ENCODE results near the gene SPEN. TPM values are rescaled to one million over a fixed set of nuclear protein-coding genes. Genes with fewer than 3 reads are reported as not detected.

Gene SPEN
- total and polyA plus RNA-seq, 9 of the 15 experiments (the other 6 are each of a cell fraction or from before 2014, with no cell fraction given): 5.7 to 87.5 (median 27.2) TPM

DNA sequence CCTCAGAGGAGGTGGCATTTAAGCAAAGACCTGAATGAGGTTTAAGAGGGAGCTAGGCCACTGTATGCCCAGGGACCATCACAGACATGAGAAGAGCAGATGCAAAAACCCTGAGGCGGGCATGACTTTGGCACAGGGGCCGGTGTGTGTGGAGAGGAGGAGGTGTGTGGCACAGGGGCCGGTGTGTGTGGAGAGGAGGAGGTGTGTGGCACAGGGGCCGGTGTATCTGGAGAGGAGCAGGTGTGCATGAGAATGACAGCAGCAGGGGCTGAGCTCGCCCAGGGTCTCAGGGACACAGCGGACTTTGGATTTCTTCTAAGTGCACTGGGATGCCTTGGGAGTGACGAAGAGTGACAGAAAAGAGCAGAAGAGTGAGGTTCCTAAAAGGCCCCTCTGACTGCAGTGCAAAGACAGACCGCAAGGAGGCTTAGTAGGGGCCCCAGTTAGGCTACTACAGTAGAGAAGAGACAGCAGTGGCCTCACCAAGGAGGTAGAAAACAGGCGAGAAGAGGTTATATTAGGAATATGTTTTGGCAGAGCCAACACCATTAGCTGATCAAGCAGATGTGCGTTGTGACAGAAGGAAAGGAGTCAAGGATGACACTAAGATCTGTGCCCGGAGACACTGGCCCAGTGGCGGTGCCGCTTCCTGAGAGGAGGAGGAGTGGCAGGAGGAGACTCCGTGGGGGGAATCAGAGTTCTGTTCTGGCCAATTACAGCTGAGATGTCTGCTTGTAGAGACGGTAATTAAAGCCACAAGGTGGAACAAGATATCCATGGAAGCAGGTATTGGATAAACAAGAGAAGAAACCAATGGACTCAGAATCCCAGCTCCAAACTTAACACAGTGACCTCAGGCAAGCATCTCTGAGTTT lies 110.0 kb downstream of the SPEN start (continued):
- peak; percentile 17; the same call in 1 of the 2 replicates for TF ChIP-seq JUND (IDR thresholded peaks at IDR 0.05; ENCODE audit: borderline replicate concordance, low read depth, low read length)
- no peak for TF ChIP-seq JUND (tag; IDR thresholded peaks at IDR 0.05; ENCODE audit: borderline replicate concordance, low read depth, low read length)
- TF ChIP-seq PURB (CRISPR knock-in tag; IDR thresholded peaks at IDR 0.05; ENCODE audit: low read depth): no peak
- no peak for TF ChIP-seq ETS2 (tag; IDR thresholded peaks at IDR 0.05; ENCODE audit: borderline replicate concordance, poor library complexity, severe bottlenecking)
- TF ChIP-seq CTBP1 (IDR thresholded peaks at IDR 0.05; ENCODE audit: borderline replicate concordance): no peak
- TF ChIP-seq, protein P1, sequence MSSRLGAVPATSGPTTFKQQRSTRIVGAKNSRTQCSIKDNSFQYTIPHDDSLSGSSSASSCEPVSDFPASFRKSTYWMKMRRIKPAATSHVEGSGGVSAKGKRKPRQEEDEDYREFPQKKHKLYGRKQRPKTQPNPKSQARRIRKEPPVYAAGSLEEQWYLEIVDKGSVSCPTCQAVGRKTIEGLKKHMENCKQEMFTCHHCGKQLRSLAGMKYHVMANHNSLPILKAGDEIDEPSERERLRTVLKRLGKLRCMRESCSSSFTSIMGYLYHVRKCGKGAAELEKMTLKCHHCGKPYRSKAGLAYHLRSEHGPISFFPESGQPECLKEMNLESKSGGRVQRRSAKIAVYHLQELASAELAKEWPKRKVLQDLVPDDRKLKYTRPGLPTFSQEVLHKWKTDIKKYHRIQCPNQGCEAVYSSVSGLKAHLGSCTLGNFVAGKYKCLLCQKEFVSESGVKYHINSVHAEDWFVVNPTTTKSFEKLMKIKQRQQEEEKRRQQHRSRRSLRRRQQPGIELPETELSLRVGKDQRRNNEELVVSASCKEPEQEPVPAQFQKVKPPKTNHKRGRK (tag; IDR thresholded peaks at IDR 0.05): no peak
- no peak for TF ChIP-seq ZKSCAN1 (IDR thresholded peaks at IDR 0.05; ENCODE audit: low read depth, low read length)
- TF ChIP-seq, protein P2, sequence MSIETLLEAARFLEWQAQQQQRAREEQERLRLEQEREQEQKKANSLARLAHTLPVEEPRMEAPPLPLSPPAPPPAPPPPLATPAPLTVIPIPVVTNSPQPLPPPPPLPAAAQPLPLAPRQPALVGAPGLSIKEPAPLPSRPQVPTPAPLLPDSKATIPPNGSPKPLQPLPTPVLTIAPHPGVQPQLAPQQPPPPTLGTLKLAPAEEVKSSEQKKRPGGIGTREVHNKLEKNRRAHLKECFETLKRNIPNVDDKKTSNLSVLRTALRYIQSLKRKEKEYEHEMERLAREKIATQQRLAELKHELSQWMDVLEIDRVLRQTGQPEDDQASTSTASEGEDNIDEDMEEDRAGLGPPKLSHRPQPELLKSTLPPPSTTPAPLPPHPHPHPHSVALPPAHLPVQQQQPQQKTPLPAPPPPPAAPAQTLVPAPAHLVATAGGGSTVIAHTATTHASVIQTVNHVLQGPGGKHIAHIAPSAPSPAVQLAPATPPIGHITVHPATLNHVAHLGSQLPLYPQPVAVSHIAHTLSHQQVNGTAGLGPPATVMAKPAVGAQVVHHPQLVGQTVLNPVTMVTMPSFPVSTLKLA (conservative IDR thresholded peaks at IDR 0.05): no peak
- TF ChIP-seq HDGF (IDR thresholded peaks at IDR 0.05): peak; percentile 14; the same call in 1 of the 2 replicates
- TF ChIP-seq CREBBP (IDR thresholded peaks at IDR 0.05; ENCODE audit: low read depth, low read length): no peak

Data from K562 (cell line).